NB4 (cell line): ENCODE measurements around the gene SELENOM.

Source experiments
- DNase-seq: peaks from one replicate; pipeline ENCODE4 v3.0.0; 2010; ENCODE audit warnings: low read depth
- H3K4me3 ChIP-seq: one replicate; pipeline ENCODE4 v1.5.1; 2011; ENCODE audit warnings: mild to moderate bottlenecking, low read depth, low read length, moderate library complexity
- MYC ChIP-seq: IDR thresholded peaks from 2 replicates; pipeline ENCODE4 v1.6.1; 2011; ENCODE audit warnings: low read depth, low read length
- POLR2A ChIP-seq: IDR thresholded peaks from 2 replicates; pipeline ENCODE4 v1.6.1; 2011; ENCODE audit warnings: mild to moderate bottlenecking; ENCODE audit not compliant: insufficient read length; ENCODE audit errors: extremely low read depth
- TF ChIP-seq, protein P1 (sequence below): IDR thresholded peaks from 2 replicates; pipeline ENCODE4 v1.6.1; 2011; ENCODE audit warnings: low read depth, low read length
- TF ChIP-seq, protein P2 (sequence below): IDR thresholded peaks from one replicate; pipeline ENCODE4 v1.5.1; 2012; ENCODE audit warnings: low read depth, low read length

The SELENOM gene

DNA sequence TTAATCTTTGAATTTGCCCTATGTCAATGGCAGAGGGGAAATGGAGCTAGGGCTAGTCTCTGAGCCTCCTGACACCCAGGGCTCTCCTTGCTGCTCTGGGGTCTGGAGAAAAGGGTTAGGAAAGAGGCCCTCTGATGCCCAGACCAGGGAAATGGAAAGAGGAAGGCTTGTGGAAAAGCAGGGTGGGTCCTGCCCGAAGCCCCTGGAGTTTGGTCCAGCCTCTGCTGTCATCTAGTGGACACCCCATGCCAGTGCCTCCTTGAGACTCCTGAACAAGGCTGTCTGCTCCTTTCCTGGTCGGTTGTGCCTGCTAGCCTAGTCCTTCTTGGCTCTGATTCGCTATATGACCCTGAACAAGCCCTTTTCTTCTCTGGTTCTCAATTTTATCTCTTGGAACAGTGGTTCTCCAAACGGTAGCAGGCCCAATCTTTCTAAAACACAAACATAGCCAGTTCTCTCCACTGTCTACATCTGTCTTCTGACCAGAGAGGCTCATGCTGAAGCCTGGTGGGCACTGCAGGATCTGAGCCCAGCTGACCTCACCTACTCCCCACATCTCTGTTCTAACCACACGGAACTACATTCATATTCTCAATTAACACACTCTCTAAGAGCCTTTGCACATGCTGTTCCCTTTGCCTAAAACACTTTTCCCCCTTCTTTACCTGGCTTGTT lies 41.7 kb upstream of the SELENOM start:
- H3K4me3 ChIP-seq, result no peak overlapping the region
- peak; percentile 73 for DNase-seq
- TF ChIP-seq, protein P1, sequence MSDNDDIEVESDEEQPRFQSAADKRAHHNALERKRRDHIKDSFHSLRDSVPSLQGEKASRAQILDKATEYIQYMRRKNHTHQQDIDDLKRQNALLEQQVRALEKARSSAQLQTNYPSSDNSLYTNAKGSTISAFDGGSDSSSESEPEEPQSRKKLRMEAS, result no peak
- TF ChIP-seq, protein P2, sequence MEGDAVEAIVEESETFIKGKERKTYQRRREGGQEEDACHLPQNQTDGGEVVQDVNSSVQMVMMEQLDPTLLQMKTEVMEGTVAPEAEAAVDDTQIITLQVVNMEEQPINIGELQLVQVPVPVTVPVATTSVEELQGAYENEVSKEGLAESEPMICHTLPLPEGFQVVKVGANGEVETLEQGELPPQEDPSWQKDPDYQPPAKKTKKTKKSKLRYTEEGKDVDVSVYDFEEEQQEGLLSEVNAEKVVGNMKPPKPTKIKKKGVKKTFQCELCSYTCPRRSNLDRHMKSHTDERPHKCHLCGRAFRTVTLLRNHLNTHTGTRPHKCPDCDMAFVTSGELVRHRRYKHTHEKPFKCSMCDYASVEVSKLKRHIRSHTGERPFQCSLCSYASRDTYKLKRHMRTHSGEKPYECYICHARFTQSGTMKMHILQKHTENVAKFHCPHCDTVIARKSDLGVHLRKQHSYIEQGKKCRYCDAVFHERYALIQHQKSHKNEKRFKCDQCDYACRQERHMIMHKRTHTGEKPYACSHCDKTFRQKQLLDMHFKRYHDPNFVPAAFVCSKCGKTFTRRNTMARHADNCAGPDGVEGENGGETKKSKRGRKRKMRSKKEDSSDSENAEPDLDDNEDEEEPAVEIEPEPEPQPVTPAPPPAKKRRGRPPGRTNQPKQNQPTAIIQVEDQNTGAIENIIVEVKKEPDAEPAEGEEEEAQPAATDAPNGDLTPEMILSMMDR, result peak; percentile 98

DNA sequence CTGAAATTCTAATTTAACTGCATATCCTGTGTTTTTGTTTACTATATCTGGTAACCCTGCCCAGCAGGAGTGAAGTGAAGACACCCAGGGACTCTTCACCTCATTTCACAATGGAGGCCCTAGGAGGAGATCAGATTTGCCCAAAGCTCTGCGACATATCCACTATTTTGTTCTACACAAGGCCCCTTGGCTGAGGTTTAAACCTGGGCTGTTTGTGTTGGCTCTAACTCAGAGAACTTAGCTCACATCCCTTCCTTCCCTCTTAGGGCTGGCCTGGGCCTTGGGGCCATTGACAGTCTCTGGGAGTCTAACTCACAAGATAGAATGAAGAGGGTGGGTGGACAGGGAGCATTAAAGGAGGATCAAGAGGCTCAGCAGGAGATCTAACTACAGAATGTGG lies 41.1 kb upstream of the SELENOM start:
- DNase-seq, result no peak
- TF ChIP-seq, protein P2, result no peak
- TF ChIP-seq MYC (no peak), POLR2A (no peak)
- TF ChIP-seq, protein P1, result no peak
- H3K4me3 ChIP-seq, result no peak overlapping the region

DNA sequence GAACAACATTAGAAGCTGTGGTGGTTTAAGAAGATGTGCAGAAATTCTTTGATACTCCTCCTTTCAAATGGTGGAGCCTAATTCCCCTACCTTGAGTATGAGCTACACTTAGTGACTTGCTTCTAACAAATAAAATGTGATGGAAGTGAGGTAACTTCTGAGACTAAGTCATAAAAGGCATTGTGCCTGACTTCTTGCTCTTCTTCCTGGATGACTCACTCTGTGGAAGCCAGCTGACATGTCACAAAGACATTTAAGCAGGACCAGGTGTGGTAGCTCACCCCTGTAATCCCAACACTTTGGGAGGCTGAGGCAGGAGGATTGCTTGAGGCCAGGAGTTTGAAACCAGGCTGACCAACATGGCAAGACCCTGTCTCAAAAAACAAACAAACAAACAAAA lies 36.9 kb upstream of the SELENOM start:
- DNase-seq, result peak; percentile 15
- TF ChIP-seq, protein P1, result no peak
- no peak for TF ChIP-seq MYC
- TF ChIP-seq, protein P2, result no peak
- H3K4me3 ChIP-seq, result no peak overlapping the region

DNA sequence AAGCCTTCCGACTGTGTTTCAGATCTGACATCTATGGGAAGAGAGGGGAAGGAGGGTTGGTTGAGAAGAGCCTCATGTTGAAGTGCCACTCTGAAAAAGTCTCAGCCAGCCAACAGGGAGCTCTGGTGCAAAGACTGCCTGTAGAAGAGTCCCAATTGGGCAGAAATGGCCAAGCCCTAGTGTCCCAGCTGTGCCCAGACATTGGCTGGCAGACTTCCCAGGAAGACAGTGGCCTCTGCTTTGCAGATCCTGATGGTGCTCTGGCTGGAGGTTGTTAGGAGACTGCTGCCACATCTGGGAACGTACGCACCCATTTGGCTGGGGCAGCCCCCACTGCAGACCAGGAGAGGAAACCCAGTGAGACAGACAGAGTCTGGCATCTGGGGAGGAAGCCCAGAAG lies 36.2 kb upstream of the SELENOM start:
- TF ChIP-seq, protein P2, result no peak
- TF ChIP-seq, protein P1, result no peak
- TF ChIP-seq POLR2A (no peak), MYC (no peak)
- DNase-seq, result no peak
- H3K4me3 ChIP-seq, result no peak overlapping the region

DNA sequence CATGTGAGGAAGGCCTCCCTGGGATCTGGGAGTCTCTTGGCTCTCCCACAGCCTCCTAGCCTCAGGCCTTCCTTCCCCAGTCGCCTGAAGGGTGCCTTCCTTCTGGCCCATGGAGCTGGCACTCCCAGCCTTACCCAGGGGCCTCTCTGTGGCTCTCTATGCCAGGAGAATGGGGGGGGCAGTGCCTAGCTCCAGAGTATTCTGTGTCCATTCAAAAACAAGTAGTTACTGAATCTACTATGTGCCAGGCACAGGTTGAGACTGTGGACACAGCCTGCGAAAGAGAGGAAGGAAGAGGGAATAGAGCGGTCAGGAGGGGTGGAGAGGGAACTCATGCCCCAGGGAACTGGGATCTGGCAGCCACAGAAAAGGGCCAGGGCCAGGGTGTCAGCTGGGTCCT lies 35.7 kb upstream of the SELENOM start:
- no peak overlapping the region for H3K4me3 ChIP-seq
- TF ChIP-seq, protein P2, result no peak
- TF ChIP-seq, protein P1, result no peak
- no peak for TF ChIP-seq POLR2A
- TF ChIP-seq MYC, result no peak
- no peak for DNase-seq
